ENCODE results near the gene AFAP1L2.

AFAP1L2 gene

DNA sequence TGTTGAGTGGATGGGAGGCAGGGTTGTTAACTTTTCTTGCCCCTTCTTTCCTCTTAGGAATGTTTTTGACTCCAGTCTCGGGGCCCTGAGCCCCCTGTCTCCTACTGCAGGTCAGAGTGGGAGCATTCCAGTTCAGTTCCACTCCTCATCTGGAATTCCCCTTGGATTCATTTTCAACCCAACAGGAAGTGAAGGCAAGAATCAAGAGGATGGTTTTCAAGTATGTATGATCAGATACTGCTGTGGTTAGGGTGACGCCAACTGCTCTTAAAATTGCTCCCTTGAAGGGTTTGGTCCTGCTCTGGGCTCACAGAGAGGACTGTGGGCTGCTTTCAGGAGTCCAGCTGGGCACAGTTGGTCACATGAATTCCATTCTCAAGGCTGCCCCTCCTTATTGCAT lies 143.2 kb downstream of the AFAP1L2 start:
- no peak for DNase-seq

DNA sequence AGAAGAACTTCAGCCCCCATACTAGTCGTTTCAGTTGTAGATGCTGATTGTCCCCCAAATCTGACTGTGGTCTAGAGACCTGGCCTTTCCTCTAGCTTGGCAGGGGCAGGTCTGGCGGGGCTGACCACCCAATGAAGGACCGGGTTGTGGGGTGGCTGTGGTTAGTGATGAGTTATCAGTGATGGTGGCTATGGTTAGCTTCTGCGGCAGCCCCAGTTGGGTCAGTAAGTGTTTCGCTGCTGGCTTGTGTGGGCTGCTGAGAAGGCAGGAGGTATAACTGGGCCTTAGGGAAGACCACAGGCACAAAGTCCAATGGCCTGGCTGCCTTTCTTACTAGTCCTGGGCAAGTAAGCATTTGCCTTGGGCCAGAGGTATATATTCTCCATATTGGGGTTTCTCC lies 143.9 kb downstream of the AFAP1L2 start:
- DNase-seq, result no peak

DNA sequence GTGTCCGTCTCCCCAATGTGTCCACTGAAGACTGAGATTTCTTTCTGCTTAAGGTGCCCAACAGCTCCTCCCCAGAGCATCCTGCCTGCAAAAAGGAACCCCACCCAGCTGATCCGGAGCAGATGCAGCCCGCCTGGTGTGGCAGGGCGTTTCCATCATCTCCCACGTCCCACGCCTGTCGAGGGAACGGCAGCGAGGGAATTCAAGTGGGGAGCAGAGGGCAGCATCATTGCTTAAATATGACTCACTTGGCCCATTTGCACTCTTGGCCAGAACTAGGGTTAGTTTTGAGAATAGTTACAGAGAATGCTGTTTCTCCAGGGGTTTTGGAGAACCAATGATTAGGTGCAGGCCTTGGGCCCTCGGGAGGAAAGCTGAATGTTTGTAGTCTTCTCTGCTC lies 144.5 kb downstream of the AFAP1L2 start:
- no peak for DNase-seq

DNA sequence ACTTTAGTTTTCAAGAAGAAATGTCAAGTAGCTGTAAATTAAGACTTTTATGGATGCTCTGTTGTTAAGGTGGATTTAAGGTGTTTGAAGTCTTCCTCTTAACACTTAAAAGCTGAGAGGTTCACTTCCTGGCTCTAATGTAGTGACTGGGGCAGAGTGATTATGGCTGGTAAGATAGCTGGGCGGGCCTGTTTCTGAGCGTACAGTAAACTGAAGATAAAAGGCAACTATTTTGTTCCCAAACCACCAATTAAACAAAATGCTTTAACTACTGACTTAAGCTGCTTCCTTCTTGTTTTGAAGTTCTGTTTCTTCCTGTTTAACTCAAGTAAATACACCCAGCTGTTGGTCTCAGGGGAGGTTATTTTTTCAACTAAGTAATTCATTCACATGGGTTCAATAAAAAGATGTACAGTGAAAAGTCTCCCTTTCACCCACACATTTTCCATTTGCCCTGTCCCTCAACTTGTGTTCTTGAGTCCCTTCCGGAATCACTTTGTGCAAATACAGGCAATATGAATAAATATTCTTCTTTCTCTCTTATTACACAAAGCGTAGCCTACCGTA lies 145.9 kb downstream of the AFAP1L2 start:
- no peak for DNase-seq

DNA sequence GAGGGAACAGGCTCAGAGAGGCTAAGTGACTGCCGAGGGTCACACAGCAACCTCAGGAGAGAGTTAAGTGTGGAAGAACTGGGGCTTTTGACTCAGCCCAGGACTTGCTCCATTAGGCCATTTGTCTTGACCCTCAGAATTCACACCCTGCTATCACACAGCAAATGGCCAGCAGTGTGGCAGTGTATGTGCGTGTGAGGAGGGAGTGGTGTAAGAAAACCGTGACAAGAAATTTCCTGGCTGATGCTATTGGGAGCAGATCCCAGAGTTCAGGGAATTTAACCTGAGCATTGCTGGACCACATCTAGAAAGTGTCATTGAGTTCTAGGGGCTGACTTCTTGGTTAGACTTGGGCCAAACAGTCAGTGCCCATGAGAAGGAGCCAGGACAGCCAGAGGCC lies 146.8 kb downstream of the AFAP1L2 start:
- DNase-seq, result no peak

DNA sequence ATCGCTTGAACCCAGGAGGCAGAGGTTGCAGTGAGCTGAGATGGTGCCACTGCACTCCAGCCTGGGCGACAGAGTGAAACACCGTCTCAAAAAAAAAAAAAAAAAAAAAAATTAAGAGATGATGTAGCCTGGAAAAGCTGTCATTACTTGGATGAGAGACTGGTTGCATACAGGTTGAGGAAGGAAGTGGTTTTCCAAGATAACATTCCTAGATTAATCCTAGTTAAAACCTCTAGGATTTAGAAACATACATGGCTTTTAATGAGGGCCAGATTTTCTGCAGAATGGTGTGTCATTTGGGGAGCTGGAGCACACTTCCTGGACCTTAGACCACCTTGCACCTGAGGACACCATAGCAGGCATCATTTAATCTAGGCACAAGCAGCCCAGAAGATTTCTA lies 147.5 kb downstream of the AFAP1L2 start:
- DNase-seq, result no peak

DNA sequence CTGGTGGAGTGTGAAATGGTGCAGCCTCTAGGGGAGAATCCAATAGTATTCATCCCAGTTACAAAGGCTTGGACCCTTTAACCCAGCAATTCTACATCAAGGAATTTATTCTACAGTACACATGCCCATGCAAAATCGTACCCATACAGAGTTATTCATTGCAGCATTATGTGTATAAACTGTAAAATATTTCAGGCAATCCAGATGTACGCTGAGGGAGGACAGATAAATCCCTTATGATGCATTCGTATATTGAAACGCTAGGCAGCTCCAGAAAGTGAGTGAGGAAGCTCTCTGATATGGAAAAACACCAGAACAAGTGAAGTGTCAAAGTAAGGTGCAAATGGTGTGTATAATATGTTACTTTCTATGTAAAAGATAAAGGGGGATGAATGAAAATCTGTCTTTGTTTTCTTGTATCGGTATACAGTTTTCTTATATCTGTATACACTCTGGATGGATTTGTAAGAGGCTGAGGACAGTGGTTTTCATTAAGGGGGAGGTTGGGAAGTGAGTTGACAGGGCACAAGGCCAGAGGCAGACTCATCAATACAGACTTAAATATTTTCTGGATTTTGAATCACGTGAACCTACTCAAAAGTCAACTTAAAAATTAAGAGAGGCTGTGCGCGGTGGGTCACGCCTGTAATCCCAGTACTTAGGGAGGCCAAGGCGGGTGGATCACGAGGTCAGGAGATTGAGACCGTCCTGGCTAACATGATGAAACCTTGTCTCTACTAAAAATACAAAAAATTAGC lies 148.1 kb downstream of the AFAP1L2 start:
- DNase-seq, result no peak

DNA sequence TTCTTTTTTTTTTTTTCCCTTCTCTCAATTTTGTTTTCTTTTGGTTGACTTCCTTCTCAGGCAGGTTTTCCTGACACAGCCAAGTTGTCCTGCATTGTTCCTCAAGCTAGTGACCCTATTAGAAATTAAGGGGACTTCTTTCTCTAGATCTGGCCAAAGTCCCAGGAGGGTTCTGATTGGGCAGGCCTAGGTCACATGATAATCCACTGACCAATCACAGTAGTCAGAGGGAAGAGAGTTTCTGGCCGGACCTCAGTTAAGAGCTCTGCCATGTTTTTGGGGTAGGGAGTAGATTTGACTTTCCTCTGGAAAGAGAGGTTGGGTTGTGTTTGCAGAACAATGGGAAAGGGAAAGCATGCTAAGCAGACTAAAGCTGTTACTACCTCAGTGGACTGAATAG lies 149.1 kb downstream of the AFAP1L2 start:
- DNase-seq, result no peak

DNA sequence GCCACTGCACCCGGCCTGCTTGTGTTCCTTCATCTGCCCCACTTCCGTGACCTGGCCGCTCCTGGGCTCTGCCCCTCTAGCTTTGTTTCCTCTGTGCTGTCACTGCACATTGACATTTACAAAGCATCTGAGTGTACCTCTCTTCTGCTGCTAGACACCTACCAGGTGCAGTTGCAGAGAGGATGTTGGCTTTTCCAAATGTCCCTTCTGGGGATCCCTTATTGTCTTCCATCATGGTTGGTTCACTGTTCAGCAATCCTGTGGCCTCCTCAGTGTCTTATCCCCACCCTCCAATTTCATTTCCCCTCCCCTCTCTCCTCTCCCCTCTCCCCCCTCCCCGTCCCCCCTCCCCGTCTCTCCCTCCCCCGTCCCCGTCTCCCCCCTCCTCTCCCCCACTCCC lies 151.4 kb downstream of the AFAP1L2 start:
- DNase-seq, result no peak

DNA sequence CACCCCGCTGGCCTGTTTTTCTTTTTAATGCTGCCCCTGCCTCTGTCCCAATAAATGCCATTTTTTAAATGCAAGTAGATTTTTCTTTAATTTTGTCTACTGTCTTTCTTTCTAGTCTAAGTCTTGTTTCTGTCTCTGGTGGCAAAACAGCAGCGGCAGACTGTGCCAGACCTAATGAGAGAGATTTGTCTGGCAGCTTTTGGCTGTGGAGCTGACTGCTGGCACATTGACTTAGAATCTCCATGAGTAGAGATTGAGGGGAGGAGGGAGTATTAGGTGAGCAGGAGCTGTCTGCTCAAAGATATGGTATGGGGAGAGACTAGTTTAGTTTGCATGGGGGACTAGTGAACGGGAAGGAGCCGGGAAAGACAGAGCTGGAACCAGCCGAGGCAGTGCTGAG lies 152.2 kb downstream of the AFAP1L2 start:
- DNase-seq, result no peak

DNA sequence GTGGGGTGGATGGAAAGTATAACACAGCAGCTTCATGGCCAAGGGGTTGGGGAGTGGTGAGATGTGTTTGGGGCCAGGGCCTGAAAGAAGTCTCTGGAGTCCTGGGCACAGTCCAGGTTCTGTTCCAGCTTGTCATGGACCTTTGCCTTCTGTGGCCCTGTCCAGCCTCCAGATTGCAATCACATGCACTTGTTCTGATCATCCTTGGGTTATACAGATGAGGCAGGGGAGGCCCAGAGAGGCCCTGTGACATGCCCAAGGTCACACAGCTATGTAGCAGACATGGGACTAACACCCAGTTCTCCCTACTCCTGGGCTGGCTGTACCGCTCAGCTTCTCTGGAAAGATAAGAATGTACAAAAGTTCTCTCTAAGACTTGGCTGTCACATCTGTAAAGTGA lies 153.6 kb downstream of the AFAP1L2 start:
- DNase-seq, result no peak

DNA sequence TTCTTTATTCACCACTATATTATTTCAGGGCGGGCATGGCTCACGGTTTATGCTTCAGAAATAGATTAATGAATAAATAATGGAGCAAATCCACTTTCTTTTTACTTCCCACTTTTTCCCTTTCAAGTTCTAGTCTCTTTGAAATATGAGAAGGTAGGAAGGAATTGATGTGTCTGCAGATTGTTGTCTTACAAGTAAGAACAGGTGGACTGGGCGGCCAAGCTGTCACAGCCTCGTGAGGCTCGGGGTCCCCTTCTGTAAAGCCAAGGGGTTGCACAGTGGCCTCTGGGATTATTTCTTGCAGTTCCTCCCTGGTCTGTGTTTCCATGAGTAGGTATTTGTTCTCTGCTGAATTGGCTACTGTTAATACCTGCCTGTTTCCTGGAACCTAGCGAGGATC lies 154.1 kb downstream of the AFAP1L2 start:
- no peak for DNase-seq

DNA sequence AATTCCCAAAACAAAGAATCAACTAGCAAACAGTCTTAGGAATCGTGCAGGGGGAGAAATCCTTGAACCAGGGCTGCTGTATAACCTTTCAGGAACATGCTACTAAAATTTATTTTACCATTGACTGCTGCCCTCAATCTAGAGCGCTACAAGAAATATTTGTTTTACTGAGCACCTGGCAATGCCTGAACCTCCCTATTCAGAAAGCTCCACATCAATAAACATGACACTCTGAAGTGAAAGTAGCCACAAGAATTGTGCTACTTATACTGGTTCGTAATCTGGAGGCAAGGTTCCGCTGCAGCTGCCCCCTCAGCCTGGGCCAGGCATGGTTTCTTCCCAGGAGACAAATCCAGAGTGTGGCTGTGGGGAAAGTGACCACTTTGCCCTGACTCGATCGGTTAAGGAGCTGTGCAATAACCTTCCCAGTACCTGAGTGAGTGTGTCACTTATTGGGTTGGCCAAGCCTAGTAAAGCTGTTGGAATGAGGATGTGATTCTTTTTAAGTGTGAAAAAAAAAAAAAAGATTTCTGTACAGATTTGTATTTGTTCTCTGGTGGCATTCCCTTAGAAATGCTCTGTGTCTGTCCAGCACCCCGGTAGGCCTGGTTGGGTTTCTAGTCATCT lies 157.5 kb downstream of the AFAP1L2 start:
- no peak for DNase-seq

DNA sequence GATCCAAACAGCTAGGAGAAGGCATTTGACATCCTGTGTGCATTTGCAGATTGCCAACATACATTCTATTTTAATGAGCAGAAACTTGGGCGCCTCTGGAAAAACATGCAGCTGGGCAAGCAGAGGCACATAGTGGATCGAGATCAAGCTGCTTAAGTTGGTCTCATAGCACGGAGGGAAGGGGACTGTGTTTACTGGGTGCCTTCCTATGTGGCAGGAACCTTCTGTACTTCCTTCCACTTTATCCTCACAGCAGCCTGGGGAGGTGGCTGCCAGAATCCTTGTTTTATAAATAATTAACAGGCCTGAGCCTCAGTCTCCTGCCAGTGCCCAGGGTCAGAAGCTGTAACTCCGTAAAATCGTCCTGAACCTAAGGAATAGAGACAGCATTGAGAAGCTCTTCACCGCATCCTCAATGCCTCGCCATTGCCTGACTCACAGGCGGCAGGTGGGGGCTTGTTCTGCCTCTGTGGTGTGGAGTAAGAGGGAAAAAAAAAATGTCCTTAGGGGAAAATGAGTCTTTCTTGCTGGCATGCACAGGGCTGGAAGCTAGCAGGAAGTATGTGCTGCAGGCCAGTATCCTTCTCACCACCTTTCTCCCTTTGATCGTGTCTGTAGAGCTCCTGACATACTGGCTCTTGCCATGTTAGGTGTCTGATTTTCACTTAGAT lies 159.0 kb downstream of the AFAP1L2 start:
- no peak for DNase-seq
